Ovary (tissue), 9 donors: ENCODE results near the gene TMEM62. TPM values are rescaled to one million over a fixed set of nuclear protein-coding genes. Genes with fewer than 3 reads are reported as not detected.

Experiments
- DNase-seq, 5 donors: peaks; one replicate each; pipeline ENCODE4 v3.0.0-alpha.2; 2019 to 2020
- H3K27ac ChIP-seq, 2 donors: fragments of 200-600 bp; one replicate each; pipeline versions ENCODE4 v1.5.1 to v1.8.0; 2019 to 2022
- H3K27me3 ChIP-seq: fragments of 200-600 bp; one replicate; pipeline ENCODE4 v1.8.0; 2022
- H3K36me3 ChIP-seq: fragments of 200-600 bp; sonication (generic); one replicate; pipeline ENCODE4 v1.5.1; 2019
- H3K4me1 ChIP-seq: one replicate; pipeline ENCODE4 v1.8.1; 2013; ENCODE audit warnings: mild to moderate bottlenecking, moderate library complexity; ENCODE audit not compliant: insufficient read depth
- H3K4me3 ChIP-seq: fragments of 200-600 bp; sonication (generic); one replicate; pipeline ENCODE4 v1.5.1; 2017
- H3K9me3 ChIP-seq, 2 donors: fragments of 200-600 bp in 1 of 2; sonication (generic) in 1 of 2; one replicate each; pipeline versions ENCODE4 v1.5.1 to v1.8.1; 2013 to 2019; ENCODE audit warnings: mild to moderate bottlenecking in 1 of 2, moderate library complexity in 1 of 2
- EP300 ChIP-seq: sonication (generic); formaldehyde crosslinking; IDR thresholded peaks from one replicate; pipeline ENCODE4 v1.6.1; 2017; ENCODE audit warnings: antibody characterized with exemption
- POLR2A ChIP-seq: fragments of 450-650 bp; IDR thresholded peaks from one replicate; pipeline ENCODE4 v1.6.1; 2017; ENCODE audit warnings: antibody characterized with exemption, mild to moderate bottlenecking, moderate library complexity
- WGBS, 3 donors: extraction: QIAGEN DNeasy Blood & Tissue Kit in 1 of 3; methylation state at CpG; one replicate each; pipeline versions ENCODE4 v1.1.5 to v1.1.7; 2013 to 2017; 5-methylcytosine and 5-hydroxymethylcytosine counted together
- intact Hi-C, 4 donors: fragments of 100-400 bp; cut with DNase I; formaldehyde crosslinking; loops; one replicate each; pipeline versions ENCODE4 v1.11.0 to v1.15.1; 2022 to 2023
- polyA plus RNA-seq, 2 donors: library from polyadenylated mRNA; stranded (reverse); fragments of 200-250 nt in 1 of 2; fragments of 350-450 nt in 1 of 2; fragmentation: Illumina TruSeq in 1 of 2; extraction: RNeasy Lipid Tissue Mini Kit (QIAGEN cat#74804) in 1 of 2; gene quantifications; one replicate each; pipeline ENCODE4 v1.2.3, GENCODE V29; 2013 to 2014
- total RNA-seq, 7 donors: library from RNA; depleted of rRNA in 2 of 7; stranded (reverse); fragments of >200 nt in 2 of 7; fragmentation: NEBNext Ultra II Directional in 3 of 7; extraction: Animal tissue kit (Norgen Biotek cat#: 25700) in 3 of 7; gene quantifications; one replicate each; pipeline versions ENCODE4 v1.1.0 to v1.2.4, GENCODE V29; 2016 to 2023
- TF ChIP-seq, protein P1 (sequence below), 3 donors: fragments of 450-650 bp in 2 of 3; fragments of 200-600 bp in 1 of 3; IDR thresholded peaks; one replicate each; pipeline versions ENCODE4 v1.5.1 to v1.8.0; 2016 to 2022; ENCODE audit warnings: antibody characterized with exemption in 3 of 3, mild to moderate bottlenecking in 1 of 3
- donor health status: DM: no; HTN: no; CAD: no; lungs with moderate emphysema.
- donor health status: DM: no; HTN: no; CAD: no.
- donor health status: Bipolar disorder and iron deficiency.
- donor health status: DM: yes; HTN: yes; CAD: no.
- donor health status: DM: no; HTN: no; CAD: no.
- donor health status: DM: yes; HTN: yes; CAD: no.

The TMEM62 gene
- total and polyA plus RNA-seq, 9 donors, result 6.6 to 17.4 (median 13.8) TPM

DNA sequence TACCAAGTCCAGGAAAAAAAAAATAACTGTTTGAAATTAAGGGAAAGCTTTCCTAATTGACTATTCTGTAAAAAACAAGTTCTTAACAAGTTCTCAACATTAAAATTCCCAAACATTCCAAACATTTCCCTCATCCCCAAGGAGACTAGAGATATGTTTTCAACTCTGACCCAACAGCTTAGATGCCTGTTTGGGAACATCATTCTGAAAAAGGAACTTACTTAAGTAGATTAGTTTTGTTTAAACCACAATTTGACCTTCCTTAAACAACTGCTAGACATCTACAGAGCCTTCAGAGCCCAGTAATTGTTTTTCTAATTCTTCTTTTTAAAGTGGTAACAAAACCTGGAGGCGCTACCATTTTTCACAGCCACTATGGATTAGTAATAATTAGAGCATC, 40.4 kb upstream of the TMEM62 start:
- TF ChIP-seq EP300, result no peak
- no peak for TF ChIP-seq POLR2A
- TF ChIP-seq, protein P1, sequence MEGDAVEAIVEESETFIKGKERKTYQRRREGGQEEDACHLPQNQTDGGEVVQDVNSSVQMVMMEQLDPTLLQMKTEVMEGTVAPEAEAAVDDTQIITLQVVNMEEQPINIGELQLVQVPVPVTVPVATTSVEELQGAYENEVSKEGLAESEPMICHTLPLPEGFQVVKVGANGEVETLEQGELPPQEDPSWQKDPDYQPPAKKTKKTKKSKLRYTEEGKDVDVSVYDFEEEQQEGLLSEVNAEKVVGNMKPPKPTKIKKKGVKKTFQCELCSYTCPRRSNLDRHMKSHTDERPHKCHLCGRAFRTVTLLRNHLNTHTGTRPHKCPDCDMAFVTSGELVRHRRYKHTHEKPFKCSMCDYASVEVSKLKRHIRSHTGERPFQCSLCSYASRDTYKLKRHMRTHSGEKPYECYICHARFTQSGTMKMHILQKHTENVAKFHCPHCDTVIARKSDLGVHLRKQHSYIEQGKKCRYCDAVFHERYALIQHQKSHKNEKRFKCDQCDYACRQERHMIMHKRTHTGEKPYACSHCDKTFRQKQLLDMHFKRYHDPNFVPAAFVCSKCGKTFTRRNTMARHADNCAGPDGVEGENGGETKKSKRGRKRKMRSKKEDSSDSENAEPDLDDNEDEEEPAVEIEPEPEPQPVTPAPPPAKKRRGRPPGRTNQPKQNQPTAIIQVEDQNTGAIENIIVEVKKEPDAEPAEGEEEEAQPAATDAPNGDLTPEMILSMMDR (IDR thresholded peaks at IDR 0.05), result no peak

DNA sequence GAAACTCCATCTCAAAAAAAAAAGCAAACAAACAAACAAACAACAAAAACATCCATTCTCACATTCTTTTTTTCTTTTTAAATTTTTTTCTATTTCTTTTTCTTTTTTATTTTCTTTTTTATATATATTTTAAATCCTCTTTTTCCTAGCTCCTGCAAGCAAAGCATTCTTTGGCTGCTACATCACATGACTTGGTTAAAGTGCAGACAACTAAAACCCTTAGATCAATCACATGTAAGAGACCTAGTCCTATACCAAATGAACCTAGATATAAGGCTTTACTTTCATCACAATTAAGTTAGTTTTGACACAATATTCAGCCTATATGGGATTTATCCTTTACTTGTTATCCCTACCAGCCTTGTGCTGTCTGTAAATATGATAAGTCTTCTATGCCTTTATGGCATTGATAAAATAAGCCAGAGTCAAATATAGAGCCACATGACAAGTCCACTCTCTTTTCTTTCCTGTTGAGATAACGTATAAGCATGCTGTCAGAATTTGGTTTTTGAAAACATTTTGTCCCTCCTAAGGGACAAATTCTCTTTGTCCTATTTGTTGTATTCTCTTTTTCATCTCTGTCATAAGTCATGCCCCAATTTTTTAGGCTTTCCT, 38.9 kb upstream of the TMEM62 start:
- 90 to 100% (median 96%) methylated on average over 1 of the region's 1 CpG for WGBS, 3 donors
- DNase-seq, result no peak
- no peak overlapping the region for H3K27ac ChIP-seq
- H3K36me3 ChIP-seq, result no peaks in the 10 kb centered on the region
- intact Hi-C loops, result no loop called here
- TF ChIP-seq EP300, result no peak
- TF ChIP-seq, protein P1 (IDR thresholded peaks at IDR 0.05), result no peak
- TF ChIP-seq POLR2A, result no peak
- H3K4me3 ChIP-seq, result no peak overlapping the region
- no peaks in the 10 kb centered on the region for H3K27me3 ChIP-seq
- H3K9me3 ChIP-seq, result no peaks in the 10 kb centered on the region
- H3K4me1 ChIP-seq, result peaks cover 4% of the 10 kb centered on the region

More for the DNA sequence above, 40.4 kb upstream of the TMEM62 start:
- intact Hi-C loops, result no loop called here
- WGBS, 3 donors, result 8 to 33% (median 9%) methylated on average over 1 of the region's 1 CpG
- Histone ChIP-seq H3K9me3 (no peaks in the 10 kb centered on the region), H3K36me3 (no peaks in the 10 kb centered on the region), H3K4me1 (peaks cover 4% of the 10 kb centered on the region), H3K4me3 (no peak overlapping the region), H3K27ac (no peak overlapping the region), H3K27me3 (no peaks in the 10 kb centered on the region)
- DNase-seq, result no peak

DNA sequence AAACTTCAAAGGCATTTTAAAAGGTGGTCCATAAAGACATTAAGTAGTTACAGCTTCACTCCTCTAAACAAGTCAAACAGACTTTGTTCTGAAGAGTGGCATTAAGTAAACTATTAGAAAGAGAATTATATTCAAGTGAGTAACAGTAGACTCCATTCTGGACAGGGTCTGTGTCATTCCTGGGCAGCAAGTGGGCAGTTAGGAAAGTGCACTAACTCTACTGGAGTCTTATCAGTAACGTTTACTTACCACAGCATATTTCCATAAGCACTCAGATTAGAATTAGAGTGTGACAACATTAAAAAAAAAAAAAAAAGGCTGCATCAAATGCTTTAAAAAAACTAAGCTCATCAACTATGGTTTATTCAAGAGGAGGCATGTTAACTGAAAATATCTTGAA, 38.1 kb upstream of the TMEM62 start:
- intact Hi-C loops, result no loop called here
- Histone ChIP-seq H3K27ac (no peak overlapping the region), H3K9me3 (no peaks in the 10 kb centered on the region), H3K36me3 (no peaks in the 10 kb centered on the region), H3K4me3 (no peak overlapping the region), H3K27me3 (no peaks in the 10 kb centered on the region), H3K4me1 (peaks cover 4% of the 10 kb centered on the region)
- DNase-seq, result no peak
- 47 to 59% (median 56%) methylated on average over 1 of the region's 1 CpG for WGBS, 3 donors
- TF ChIP-seq, protein P1 (IDR thresholded peaks at IDR 0.05), result no peak
- TF ChIP-seq POLR2A, result no peak
- TF ChIP-seq EP300, result no peak

DNA sequence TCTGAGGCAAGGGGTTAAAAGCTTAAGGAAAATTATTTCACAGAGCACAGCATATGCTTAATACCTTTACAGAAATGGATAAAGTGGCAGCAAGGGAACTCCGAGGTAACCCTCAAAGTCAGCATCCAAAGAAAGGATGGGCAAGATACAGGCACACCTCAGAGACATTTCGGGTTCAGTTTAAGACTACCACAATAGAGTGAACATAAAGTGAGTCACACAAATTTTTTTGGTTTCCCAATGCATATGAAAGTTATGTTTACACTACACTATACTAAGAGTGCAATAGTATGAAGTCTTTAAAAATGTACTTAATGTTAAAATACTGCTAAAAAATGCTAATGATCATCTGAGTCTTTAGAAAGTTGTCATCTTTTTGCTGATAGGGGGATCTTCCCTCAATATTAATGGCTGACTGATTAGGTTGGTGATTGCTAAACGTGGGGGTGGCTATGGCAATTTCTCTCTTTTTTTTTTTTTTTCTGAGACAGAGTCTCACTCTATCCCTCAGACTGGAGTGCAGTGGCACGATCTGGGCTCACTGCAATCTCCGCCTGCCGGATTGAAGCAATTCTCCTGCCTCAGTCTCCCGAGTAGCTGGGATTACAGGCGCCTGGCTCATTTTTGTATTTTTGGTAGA, 37.6 kb upstream of the TMEM62 start:
- TF ChIP-seq, protein P1 (IDR thresholded peaks at IDR 0.05), result no peak
- TF ChIP-seq POLR2A, result no peak
- TF ChIP-seq EP300, result no peak
- H3K36me3 ChIP-seq, result no peaks in the 10 kb centered on the region
- no peak overlapping the region for H3K4me3 ChIP-seq
- H3K27me3 ChIP-seq, result no peaks in the 10 kb centered on the region
- H3K4me1 ChIP-seq, result peaks cover 4% of the 10 kb centered on the region
- no peaks in the 10 kb centered on the region for H3K9me3 ChIP-seq
- WGBS, 3 donors, result 94 to 99% (median 94%) methylated on average over 8 of the region's 8 CpGs
- DNase-seq, result no peak
- intact Hi-C loops, result no loop called here
- H3K27ac ChIP-seq, result no peak overlapping the region
